Naive thymus-derived CD4-positive, alpha-beta T cell (primary cell): ENCODE measurements around the gene FNBP1L. TPM values are rescaled to one million over a fixed set of nuclear protein-coding genes. Genes with fewer than 3 reads are reported as not detected.

ENCODE experiments used
- ATAC-seq: fragments of 150-1000 bp; cut with Tn5 transposase; 2 replicates; pipeline ENCODE4 v1.10.0; 2021; ENCODE audit warnings: mild to moderate bottlenecking, moderate library complexity
- CTCF ChIA-PET: fragments of 350-600 bp; sonication (Branson Sonifier 250); formaldehyde crosslinking; loops from one replicate; lab custom pipeline; 2021; ENCODE audit warnings: antibody characterized with exemption; lab: Charles Lee
- POLR2A ChIA-PET: fragments of 350-600 bp; sonication (Branson Sonifier 250); formaldehyde crosslinking; loops from one replicate; lab custom pipeline; 2021; ENCODE audit warnings: antibody characterized with exemption, inconsistent platforms; lab: Charles Lee
- DNase-seq, 9 donors: peaks; one replicate each; pipeline versions ENCODE4 v3.0.0 to v3.0.0-alpha.2; 2020 to 2022; ENCODE audit warnings: mixed read lengths in 1 of 9
- H3K27ac ChIP-seq: one replicate; pipeline ENCODE4 v1.7.0; 2013; ENCODE audit warnings: mild to moderate bottlenecking, low read depth, low read length, moderate library complexity
- H3K27me3 ChIP-seq, 2 donors: one replicate each; pipeline ENCODE4 v1.7.0; 2013; ENCODE audit warnings: low read length in 2 of 2, mild to moderate bottlenecking in 2 of 2, moderate library complexity in 2 of 2; ENCODE audit not compliant: control insufficient read depth in 2 of 2, insufficient read depth in 2 of 2
- H3K36me3 ChIP-seq, 3 experiments: 1 replicate in 2 of 3; 2 replicates in 1 of 3; pipeline ENCODE4 v1.7.0; 2013; ENCODE audit warnings: low read length in 3 of 3, mild to moderate bottlenecking in 3 of 3, moderate library complexity in 1 of 3; ENCODE audit not compliant: insufficient read depth in 3 of 3, control insufficient read depth in 2 of 3
- H3K4me1 ChIP-seq, 2 donors: one replicate each; pipeline ENCODE4 v1.7.0; 2013; ENCODE audit warnings: low read length in 2 of 2, mild to moderate bottlenecking in 2 of 2, moderate library complexity in 1 of 2; ENCODE audit not compliant: control insufficient read depth in 2 of 2, insufficient read depth in 2 of 2
- H3K4me3 ChIP-seq: 2 replicates; pipeline ENCODE4 v1.7.0; 2013; ENCODE audit warnings: mild to moderate bottlenecking, low read length
- H3K9me3 ChIP-seq, 3 experiments: 1 replicate in 2 of 3; 2 replicates in 1 of 3; pipeline ENCODE4 v1.7.0; 2013; ENCODE audit warnings: low read length in 3 of 3; ENCODE audit not compliant: control insufficient read depth in 2 of 3
- H3K27ac Mint-ChIP-seq, 9 donors: one replicate each; pipeline ENCODE4 v1.8.0; 2020 to 2022; ENCODE audit warnings: mixed read lengths in 9 of 9, mild to moderate bottlenecking in 8 of 9, moderate library complexity in 5 of 9, inconsistent platforms in 2 of 9
- H3K27me3 Mint-ChIP-seq, 5 donors: one replicate each; pipeline ENCODE4 v1.8.0; 2021 to 2022; ENCODE audit warnings: mixed read lengths in 5 of 5, mild to moderate bottlenecking in 1 of 5
- H3K36me3 Mint-ChIP-seq, 5 donors: one replicate each; pipeline ENCODE4 v1.8.0; 2020 to 2022; ENCODE audit warnings: mixed read lengths in 5 of 5, mild to moderate bottlenecking in 3 of 5, inconsistent platforms in 1 of 5
- H3K4me1 Mint-ChIP-seq, 7 donors: one replicate each; pipeline ENCODE4 v1.8.0; 2020 to 2022; ENCODE audit warnings: mixed read lengths in 7 of 7, mild to moderate bottlenecking in 3 of 7, inconsistent platforms in 1 of 7
- H3K4me3 Mint-ChIP-seq, 10 donors: one replicate each; pipeline ENCODE4 v1.8.0; 2020 to 2022; ENCODE audit warnings: mild to moderate bottlenecking in 10 of 10, mixed read lengths in 10 of 10, moderate library complexity in 6 of 10, inconsistent platforms in 2 of 10
- H3K9me3 Mint-ChIP-seq, 11 donors: one replicate each; pipeline ENCODE4 v1.8.0; 2020 to 2022; ENCODE audit warnings: mixed read lengths in 11 of 11, mild to moderate bottlenecking in 4 of 11, inconsistent platforms in 1 of 11, moderate library complexity in 1 of 11
- intact Hi-C, 2 donors: fragments of 100-400 bp; cut with micrococcal nuclease; formaldehyde crosslinking; loops; one replicate each; pipeline ENCODE4 v1.15.1; 2023
- polyA plus RNA-seq, 2 donors: library from polyadenylated mRNA; unstranded; fragments of 300-500 nt; fragmentation: Illumina TruSeq; gene quantifications; one replicate each; pipeline ENCODE4 v1.2.3, GENCODE V29; 2021
- total RNA-seq, 6 experiments: library from RNA in 5 of 6; stranded (reverse) in 5 of 6; gene quantifications; 1 replicate in 5 of 6; 2 replicates in 1 of 6; pipeline ENCODE4 v1.2.3 and lab custom pipeline; 2021 to 2026

Gene FNBP1L
- total and polyA plus RNA-seq, 7 experiments from 2014 or later, result 0.07 to 2.6 (median 1.1) TPM

GRCh38 chr1:93488207-93488606 is 40.3 kb downstream of the FNBP1L start:
- Mint-ChIP-seq H3K9me3 (no peaks in the 10 kb centered on the region), H3K4me3 (no peak overlapping the region), H3K27me3 (peaks cover 0 to 25% (median 15%) of the 10 kb centered on the region in 5 donors), H3K27ac (no peak overlapping the region), H3K4me1 (no peaks in the 10 kb centered on the region), H3K36me3 (no peaks in the 10 kb centered on the region)
- intact Hi-C loops, result no loop called here
- H3K27me3 ChIP-seq, result no peaks in the 10 kb centered on the region
- H3K9me3 ChIP-seq, result no peaks in the 10 kb centered on the region
- POLR2A ChIA-PET, result interaction anchor here (0.5 kb wide), 1 partner anchor 45 kb away, joined by 3 read pairs; no protein-coding TSS in a partner anchor
- H3K4me3 ChIP-seq, result no peak overlapping the region
- CTCF ChIA-PET, result no interaction called here
- ATAC-seq, result no peak
- H3K36me3 ChIP-seq, result no peaks in the 10 kb centered on the region
- no peak for DNase-seq
- H3K4me1 ChIP-seq, result no peaks in the 10 kb centered on the region
- H3K27ac ChIP-seq, result no peak overlapping the region

GRCh38 chr1:93489756-93490155 is 41.8 kb downstream of the FNBP1L start:
- H3K4me3 ChIP-seq, result no peak overlapping the region
- Mint-ChIP-seq H3K9me3 (no peaks in the 10 kb centered on the region), H3K27ac (no peak overlapping the region), H3K36me3 (no peaks in the 10 kb centered on the region), H3K4me1 (no peaks in the 10 kb centered on the region), H3K27me3 (peaks cover 0 to 27% (median 15%) of the 10 kb centered on the region in 5 donors), H3K4me3 (no peak overlapping the region)
- ChIA-PET POLR2A (no interaction called here), CTCF (no interaction called here)
- DNase-seq, result no peak
- H3K27ac ChIP-seq, result no peak overlapping the region
- H3K9me3 ChIP-seq, result no peaks in the 10 kb centered on the region
- intact Hi-C loops, result no loop called here
- no peaks in the 10 kb centered on the region for H3K27me3 ChIP-seq
- ATAC-seq, result no peak
- no peaks in the 10 kb centered on the region for H3K36me3 ChIP-seq
- H3K4me1 ChIP-seq, result no peaks in the 10 kb centered on the region

- intact Hi-C loops, result no loop called here
- Mint-ChIP-seq H3K27ac (no peak overlapping the region), H3K36me3 (no peaks in the 10 kb centered on the region), H3K9me3 (no peaks in the 10 kb centered on the region), H3K4me3 (no peak overlapping the region), H3K27me3 (peaks cover 0 to 27% (median 15%) of the 10 kb centered on the region in 5 donors), H3K4me1 (no peaks in the 10 kb centered on the region)
- ChIA-PET CTCF (no interaction called here), POLR2A (no interaction called here)
- H3K27ac ChIP-seq, result no peak overlapping the region
- no peaks in the 10 kb centered on the region for H3K4me1 ChIP-seq
- no peak for ATAC-seq
- no peaks in the 10 kb centered on the region for H3K27me3 ChIP-seq
- H3K36me3 ChIP-seq, result no peaks in the 10 kb centered on the region
- H3K4me3 ChIP-seq, result no peak overlapping the region
- no peaks in the 10 kb centered on the region for H3K9me3 ChIP-seq
- no peak for DNase-seq
Measured at GRCh38 chr1:93490357-93490756, 42.4 kb downstream of the FNBP1L start.

- no peak overlapping the region for H3K4me3 Mint-ChIP-seq
- no peaks in the 10 kb centered on the region for H3K36me3 ChIP-seq
- CTCF ChIA-PET, result no interaction called here
- DNase-seq, result no peak
- H3K27ac Mint-ChIP-seq, result no peak overlapping the region
- POLR2A ChIA-PET, result no interaction called here
- peaks cover 0 to 6% (median 0%) of the 10 kb centered on the region in 7 donors for H3K4me1 Mint-ChIP-seq
- no peak overlapping the region for H3K4me3 ChIP-seq
- H3K36me3 Mint-ChIP-seq, result no peaks in the 10 kb centered on the region
- H3K9me3 Mint-ChIP-seq, result no peaks in the 10 kb centered on the region
- no peaks in the 10 kb centered on the region for H3K9me3 ChIP-seq
- intact Hi-C loops, result no loop called here
- H3K4me1 ChIP-seq, result no peaks in the 10 kb centered on the region
- H3K27ac ChIP-seq, result no peak overlapping the region
- no peak for ATAC-seq
- peaks cover 0 to 16% (median 5%) of the 10 kb centered on the region in 5 donors for H3K27me3 Mint-ChIP-seq
- no peaks in the 10 kb centered on the region for H3K27me3 ChIP-seq
Measured at GRCh38 chr1:93495911-93496310, 48.0 kb downstream of the FNBP1L start.

GRCh38 chr1:93496520-93496919 is 48.6 kb downstream of the FNBP1L start:
- no peaks in the 10 kb centered on the region for H3K9me3 Mint-ChIP-seq
- Histone ChIP-seq H3K9me3 (no peaks in the 10 kb centered on the region), H3K27me3 (no peaks in the 10 kb centered on the region), H3K4me1 (no peaks in the 10 kb centered on the region), H3K36me3 (no peaks in the 10 kb centered on the region), H3K4me3 (no peak overlapping the region), H3K27ac (no peak overlapping the region)
- H3K27ac Mint-ChIP-seq, result no peak overlapping the region
- peaks cover 0 to 6% (median 0%) of the 10 kb centered on the region in 7 donors for H3K4me1 Mint-ChIP-seq
- no peak for DNase-seq
- H3K4me3 Mint-ChIP-seq, result no peak overlapping the region
- intact Hi-C loops, result no loop called here
- no peak for ATAC-seq
- ChIA-PET CTCF (no interaction called here), POLR2A (no interaction called here)
- H3K27me3 Mint-ChIP-seq, result peaks cover 0 to 16% (median 5%) of the 10 kb centered on the region in 5 donors
- no peaks in the 10 kb centered on the region for H3K36me3 Mint-ChIP-seq

GRCh38 chr1:93499075-93499474 is 51.2 kb downstream of the FNBP1L start:
- peaks cover 0 to 1% (median 0%) of the 10 kb centered on the region in 11 donors for H3K9me3 Mint-ChIP-seq
- no peaks in the 10 kb centered on the region for H3K36me3 ChIP-seq
- CTCF ChIA-PET, result no interaction called here

GRCh38 chr1:93499533-93499932 is 51.6 kb downstream of the FNBP1L start:
- Histone ChIP-seq H3K27me3 (no peaks in the 10 kb centered on the region), H3K27ac (no peak overlapping the region), H3K4me3 (no peak overlapping the region), H3K9me3 (no peaks in the 10 kb centered on the region), H3K36me3 (no peaks in the 10 kb centered on the region), H3K4me1 (no peaks in the 10 kb centered on the region)
- peaks cover 0 to 1% (median 0%) of the 10 kb centered on the region in 11 donors for H3K9me3 Mint-ChIP-seq
- H3K27me3 Mint-ChIP-seq, result peaks cover 0 to 13% (median 2%) of the 10 kb centered on the region in 5 donors
- H3K4me1 Mint-ChIP-seq, result peaks cover 0 to 6% (median 0%) of the 10 kb centered on the region in 7 donors
- H3K27ac Mint-ChIP-seq, result no peak overlapping the region
- ATAC-seq (no peak), DNase-seq (no peak)
- intact Hi-C loops, result no loop called here
- CTCF ChIA-PET, result no interaction called here
- POLR2A ChIA-PET, result no interaction called here
- H3K4me3 Mint-ChIP-seq, result no peak overlapping the region
- H3K36me3 Mint-ChIP-seq, result no peaks in the 10 kb centered on the region

More at GRCh38 chr1:93499075-93499474, 51.2 kb downstream of the FNBP1L start:
- DNase-seq (no peak), ATAC-seq (no peak)
- Mint-ChIP-seq H3K4me1 (peaks cover 0 to 6% (median 0%) of the 10 kb centered on the region in 7 donors), H3K4me3 (no peak overlapping the region), H3K27ac (no peak overlapping the region), H3K36me3 (no peaks in the 10 kb centered on the region), H3K27me3 (peaks cover 0 to 13% (median 4%) of the 10 kb centered on the region in 5 donors)
- Histone ChIP-seq H3K4me1 (no peaks in the 10 kb centered on the region), H3K4me3 (no peak overlapping the region), H3K9me3 (no peaks in the 10 kb centered on the region), H3K27me3 (no peaks in the 10 kb centered on the region), H3K27ac (no peak overlapping the region)
- intact Hi-C loops, result no loop called here
- POLR2A ChIA-PET, result no interaction called here
